HG03442 (cell line): ENCODE results near the gene DNAJC24.
"Not testable (repeated sequence)": the region's sequence is repeated elsewhere in the genome, so short reads cannot be mapped to it uniquely, and the experiment has no call there.

Experiments used
- ATAC-seq: cut with Tn5 transposase; IDR thresholded peaks from one replicate; pipeline ENCODE4 v1.9.1; 2021; ENCODE audit warnings: mild to moderate bottlenecking, moderate library complexity; ENCODE audit not compliant: unreplicated experiment

DNAJC24 gene, protein sequence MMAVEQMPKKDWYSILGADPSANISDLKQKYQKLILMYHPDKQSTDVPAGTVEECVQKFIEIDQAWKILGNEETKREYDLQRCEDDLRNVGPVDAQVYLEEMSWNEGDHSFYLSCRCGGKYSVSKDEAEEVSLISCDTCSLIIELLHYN

DNA sequence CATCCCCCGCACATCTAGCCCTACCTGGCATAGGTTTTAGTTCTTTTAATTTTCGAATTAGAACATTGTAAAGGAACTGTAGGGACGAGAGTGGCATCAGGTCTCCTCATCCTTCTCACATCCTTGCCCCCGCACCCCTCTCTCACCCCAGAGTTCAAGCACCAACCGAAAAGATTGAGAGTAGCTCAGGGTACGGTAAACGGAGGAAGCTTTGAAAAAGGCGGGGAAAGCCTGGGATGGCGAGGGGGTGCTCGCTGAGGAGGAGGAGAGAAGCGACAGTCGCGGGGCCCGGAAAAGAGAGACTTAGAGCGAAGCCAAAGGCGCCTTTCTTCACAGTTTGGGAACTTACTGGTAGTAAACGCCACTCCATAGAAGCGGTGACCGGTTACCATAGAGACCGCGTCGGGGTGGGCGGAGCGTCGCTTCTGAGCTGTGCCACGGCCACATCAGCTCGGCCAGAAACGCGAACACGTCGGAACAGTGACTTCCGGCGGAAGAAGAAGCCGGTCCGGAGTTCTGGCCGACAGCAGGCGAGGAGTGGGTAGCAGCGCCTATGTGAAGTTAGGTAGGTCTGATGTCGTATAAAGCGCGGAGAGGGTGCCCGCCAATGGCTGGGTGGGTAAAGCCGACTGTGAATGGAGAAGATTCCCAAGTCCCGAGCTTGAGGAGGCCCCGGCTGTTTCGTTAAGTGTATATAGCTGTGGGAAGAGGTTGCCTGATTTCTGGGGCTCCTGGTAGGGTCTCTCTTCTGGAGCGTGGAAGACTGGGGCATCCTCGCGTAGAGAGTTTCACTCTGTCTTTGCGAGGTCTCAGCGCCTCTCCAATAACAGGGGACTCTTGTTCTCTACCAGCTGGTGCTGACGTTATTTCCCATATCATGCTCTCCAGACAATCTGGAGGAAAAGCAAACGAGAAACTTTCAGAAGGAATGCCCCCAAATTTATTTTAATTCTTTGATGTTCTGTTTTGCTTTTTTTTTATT lies at the start of gene DNAJC24, which contains the start of gene DCDC1:
DNAJC24 (plus strand) TSS at position 513 of the 982 bp plus-strand sequence. CDS start 889 bp downstream, outside the sequence.
DCDC1 (minus strand) TSS at position 392 of the 982 bp plus-strand sequence. CDS start 41,459 bp downstream, outside the sequence.
- peak; percentile 99 for ATAC-seq

DNA sequence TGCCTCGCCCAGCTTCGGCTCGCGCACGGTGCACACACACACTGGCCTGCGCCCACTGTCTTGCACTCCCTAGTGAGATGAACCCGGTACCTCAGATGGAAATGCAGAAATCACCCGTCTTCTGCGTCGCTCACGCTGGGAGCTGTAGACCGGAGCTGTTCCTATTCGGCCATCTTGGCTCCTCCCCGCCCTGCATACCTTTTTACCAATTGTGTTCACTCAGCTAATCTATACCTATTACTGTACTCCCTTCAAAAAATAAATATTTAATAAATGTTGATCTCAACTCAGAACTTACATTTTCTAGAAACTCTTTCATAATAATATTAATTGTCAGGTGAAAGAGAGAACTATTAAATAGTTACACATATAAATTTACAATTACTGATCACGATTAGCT lies 48.2 kb upstream of the DNAJC24 start:
- ATAC-seq = not testable (repeated sequence)

DNA sequence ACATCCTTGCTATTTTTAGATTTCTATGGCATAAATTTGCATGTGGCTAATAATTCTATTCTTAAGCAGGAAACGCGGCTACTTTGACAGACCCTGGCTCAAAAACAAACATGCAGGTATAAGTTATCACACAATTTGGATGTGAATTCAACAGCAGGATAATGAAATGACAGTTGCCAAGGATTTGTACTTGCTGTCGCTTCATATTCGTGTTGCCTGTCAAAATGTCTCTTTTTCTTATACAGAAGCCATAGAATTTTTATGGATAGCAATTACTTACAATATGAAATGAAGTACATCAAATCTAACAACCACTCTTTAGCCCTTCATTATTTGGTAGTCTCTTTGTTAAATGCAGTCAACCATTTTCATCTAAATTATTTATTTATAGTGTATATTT lies 46.5 kb upstream of the DNAJC24 start:
- ATAC-seq = no peak

DNA sequence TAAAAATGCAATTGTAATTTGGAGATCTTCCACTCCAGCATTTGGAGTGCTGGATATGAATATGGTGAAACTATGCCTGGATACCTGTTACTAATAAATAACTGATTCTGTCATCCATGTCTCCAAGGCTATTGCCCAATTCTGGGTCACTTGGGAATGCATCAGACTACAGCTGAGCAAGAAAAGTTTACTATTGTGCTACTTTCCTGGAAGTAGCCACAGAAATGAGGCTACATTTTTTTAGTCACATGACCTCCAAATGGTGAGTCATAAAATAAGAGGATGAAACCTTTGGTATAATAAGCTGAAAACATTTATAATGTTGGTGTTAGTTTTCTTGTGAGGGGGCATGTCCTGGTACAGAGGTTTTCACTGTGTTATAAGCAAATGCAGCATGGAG lies 44.5 kb upstream of the DNAJC24 start:
- no peak for ATAC-seq

DNA sequence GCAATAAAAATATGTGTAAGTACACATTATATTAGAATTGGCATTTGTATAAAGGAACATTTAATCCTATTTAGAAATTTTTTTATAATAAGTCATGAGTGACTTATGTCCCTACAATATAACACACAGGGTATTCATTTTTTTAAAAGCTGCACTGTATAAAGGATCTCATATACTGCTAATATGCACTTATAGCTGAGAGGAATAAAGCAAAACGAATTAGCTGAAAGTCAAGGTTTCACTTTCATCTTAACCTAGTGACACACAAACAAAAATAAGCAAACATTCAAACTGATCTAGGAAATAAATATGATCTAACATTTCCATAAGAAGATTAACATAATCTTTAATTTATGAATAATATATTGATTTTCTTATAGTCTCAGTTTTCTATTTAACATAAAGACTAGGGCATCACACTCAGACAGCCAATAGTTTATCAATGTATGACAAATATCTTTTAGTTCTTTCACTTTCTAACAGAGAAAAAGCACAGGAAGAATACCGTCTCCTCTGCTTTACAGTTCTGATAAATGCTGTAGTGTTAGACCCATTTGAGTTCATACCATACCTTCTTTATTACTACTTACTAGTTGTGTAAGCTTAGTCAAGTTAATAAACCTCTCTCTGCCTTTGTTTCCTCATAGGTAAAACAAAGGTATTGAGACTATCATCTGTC lies 43.1 kb upstream of the DNAJC24 start:
- ATAC-seq = no peak

DNA sequence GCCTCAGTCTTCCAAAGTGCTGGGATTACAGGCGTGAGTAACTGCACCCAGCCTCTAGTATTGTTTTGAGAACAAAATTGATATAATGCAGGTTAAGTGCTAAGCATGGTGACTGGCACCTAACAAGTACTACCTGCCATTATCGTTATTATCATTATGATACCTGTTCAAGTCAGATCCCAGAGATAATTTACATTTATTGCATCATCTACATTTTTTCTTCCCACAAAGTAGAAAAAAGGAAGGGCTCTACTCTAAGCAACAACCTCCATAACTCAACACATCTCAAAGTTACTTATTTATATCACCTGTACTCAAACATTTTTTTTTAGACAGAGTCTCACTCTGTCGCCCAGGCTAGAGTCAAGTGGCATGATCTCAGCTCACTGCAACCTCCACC lies 42.2 kb upstream of the DNAJC24 start:
- ATAC-seq = no peak

DNA sequence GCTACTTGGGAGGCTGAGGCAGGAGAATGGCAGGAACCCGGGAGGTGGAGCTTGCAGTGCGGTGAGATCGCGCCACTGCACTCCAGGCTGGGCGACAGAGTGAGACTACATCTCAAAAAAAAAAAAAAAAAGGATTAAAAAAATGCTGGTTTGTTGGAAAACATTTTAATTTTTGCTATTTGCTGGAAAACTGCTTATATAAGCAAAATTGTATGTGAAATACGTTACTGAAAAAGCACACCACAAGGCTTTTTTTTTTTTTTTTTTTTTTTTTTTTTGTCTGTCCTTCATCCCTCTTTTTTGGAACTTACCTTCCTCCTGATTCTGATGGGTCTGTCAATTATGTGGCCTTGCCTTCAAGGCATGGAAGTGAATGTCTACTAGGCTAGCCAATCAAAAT lies 41.0 kb upstream of the DNAJC24 start:
- no peak for ATAC-seq

DNA sequence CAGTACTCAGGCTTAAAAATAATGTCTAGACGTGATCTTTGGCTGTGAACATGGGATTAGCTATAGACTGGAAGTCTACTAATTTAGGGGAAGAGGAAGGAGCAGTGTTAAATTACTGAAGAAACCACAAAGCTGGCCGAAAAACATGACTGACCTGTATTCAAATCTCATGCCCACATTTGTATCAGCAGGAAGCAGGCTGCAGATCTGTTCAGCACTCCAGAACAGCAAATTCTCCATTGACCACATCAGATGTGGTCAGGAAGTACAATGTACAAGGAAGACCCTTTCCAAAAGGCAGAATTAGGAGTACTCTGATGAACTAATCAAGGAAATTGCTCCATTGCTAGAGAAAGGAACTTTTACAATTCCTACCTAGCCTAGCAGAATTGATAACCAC lies 31.9 kb upstream of the DNAJC24 start:
- ATAC-seq = no peak

DNA sequence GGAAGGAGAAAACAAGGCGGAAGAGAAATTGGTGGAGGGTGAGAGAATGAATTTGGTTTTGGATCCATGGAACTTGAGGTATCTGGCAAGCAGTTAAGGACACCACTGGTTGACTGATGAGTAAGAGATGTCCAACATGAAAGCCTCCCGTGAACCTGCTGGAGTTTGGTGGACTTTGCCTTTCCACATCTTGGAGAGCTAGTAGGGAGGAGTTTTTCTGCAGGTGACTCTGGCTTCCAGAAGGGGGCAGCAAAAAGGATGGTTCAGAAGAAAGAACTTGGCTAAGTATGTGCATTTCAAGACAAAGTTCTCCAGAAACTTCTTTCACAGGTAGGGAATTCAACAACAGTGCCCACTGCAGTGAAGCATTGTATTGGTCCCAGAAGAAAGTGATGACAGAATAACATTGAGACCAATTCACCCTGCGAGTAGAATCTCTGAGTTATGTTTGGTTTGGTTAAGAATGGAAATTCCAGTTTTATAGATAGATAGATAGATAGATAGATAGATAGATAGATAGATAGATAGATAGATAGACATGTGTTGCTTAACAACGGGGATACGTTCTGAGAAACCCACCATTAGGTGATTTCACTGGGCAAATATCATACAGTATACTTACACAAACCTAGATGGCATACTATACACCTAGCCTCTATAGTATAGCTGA lies 28.6 kb upstream of the DNAJC24 start:
- no peak for ATAC-seq

DNA sequence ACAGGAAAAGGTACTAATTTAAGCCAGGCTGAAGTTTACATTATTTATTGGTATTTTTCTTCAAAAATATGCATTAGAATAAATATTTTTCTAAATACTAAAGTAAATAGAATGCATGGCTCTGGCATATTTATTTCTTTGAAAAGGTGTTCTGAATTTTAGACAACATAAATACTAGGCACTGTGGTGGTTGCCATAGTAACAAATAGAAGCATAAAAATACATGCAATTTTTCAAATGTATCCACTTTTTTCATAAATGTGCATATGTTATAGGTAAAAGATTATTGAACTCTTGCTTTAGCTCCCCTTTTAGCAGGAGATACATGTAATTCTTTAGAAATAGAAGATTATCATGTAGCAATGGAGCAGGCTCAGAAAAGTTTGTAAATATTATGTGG lies 18.5 kb upstream of the DNAJC24 start:
- no peak for ATAC-seq

DNA sequence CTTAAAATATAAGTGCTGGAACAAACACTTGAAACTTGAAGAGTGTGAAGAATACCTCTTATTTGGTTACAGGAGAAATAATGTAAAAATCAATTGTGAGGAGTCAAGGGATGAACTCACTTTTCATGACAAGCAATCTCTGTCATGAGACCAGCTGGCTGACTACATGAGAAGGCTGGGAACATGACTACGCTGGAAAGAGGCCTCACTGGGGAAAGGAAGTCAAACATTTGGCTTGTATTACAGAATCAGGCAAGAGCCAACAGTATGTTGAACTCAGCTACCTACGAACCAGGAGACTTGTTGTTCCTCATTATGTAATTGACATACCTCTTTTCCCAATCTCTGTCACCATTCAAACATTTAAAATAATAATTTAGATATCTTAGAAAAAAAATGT lies 14.5 kb upstream of the DNAJC24 start:
- no peak for ATAC-seq

DNA sequence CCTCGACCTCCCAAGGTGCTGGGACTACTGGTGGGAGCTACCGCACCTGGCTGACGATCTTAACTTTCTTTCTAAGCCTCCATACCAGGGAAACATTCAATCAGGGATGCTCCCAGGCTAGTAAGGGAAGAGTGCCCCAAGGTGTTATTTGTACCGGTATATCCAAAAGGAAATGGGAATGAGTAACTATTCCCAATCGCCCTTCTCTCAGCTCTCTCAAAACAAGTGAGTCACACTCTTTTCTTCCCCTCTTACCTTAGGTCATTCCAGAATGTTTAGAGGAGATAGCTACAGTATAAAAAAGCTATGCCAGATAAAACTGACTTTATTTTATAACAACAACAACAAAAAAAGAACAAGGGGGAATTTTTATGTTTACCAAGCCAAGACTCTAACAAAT lies 13.8 kb upstream of the DNAJC24 start:
- ATAC-seq = no peak

DNA sequence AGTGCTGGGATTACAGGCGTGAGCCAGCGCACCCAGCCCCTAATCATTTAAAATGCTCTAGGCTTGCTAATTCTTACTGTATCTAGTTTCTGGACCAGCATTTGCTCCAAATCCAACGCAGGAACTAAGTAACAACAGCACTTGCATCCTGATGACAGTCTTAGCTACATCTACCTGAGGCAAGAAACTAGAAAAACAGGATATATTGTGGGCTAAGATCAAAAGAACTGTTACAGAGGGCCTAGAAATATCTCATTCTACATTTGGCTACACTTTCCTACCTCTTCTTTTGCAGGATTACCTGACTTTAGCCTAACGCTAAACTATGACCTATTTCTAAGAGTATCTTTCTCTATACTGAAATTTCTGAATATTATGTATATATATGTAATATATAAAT lies 7.9 kb upstream of the DNAJC24 start:
- ATAC-seq = no peak

DNA sequence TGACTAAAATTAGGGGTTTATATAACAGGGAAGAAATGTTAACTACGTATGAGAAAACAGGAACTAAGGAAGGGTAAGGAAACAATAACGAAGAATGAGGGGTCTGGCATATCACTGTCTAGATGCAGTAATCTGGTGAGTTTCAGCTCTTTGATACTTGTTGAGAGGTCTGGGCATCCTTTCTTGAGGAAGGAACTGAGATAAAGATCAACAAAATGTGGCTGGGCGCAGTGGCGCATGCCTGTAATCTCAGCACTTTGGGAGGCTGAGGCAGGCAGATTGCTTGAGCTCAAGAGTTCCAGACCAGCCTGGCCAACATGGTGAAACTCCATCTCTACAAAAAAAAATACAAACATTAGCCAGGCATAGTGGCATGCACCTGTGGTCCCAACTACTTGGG lies 2.9 kb upstream of the DNAJC24 start:
- no peak for ATAC-seq

DNA sequence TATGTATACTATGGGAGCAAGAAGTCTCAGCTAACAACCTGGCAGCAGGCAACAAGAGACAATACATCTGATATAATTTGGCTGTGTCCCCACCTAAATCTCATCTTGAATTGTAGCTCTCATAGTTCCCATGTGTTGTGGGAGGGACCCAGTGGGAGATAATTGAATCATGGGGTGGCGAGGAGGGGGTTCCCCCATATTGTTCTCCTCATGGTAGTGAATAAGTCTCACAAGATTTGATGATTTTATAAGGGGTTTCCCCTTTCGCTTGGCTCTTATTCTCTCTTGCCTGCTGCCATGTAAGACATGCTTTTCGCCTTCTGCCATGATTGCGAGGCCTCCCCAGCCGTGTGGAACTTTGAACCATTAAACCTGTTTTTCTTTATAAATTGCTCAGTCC lies 6.2 kb downstream of the DNAJC24 start:
- ATAC-seq = no peak

DNA sequence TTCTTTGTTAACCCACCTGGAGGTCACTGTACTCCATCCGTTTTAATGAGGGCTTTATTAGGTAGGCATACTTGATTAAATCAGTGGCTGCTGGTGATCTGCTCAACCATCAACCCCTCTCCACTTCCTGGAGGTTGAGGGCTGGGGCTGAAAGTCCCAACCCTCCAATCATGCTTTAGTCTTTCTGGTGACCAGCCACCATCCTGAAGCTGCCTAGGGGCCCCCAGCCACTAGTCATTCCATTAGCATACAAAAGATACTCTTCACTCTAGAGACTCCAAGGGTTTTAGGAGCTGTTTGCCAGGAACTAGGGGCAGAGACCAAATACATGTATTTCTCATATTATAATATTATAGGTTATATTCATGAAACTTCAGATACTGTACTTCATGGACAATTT lies 13.5 kb downstream of the DNAJC24 start:
- no peak for ATAC-seq

DNA sequence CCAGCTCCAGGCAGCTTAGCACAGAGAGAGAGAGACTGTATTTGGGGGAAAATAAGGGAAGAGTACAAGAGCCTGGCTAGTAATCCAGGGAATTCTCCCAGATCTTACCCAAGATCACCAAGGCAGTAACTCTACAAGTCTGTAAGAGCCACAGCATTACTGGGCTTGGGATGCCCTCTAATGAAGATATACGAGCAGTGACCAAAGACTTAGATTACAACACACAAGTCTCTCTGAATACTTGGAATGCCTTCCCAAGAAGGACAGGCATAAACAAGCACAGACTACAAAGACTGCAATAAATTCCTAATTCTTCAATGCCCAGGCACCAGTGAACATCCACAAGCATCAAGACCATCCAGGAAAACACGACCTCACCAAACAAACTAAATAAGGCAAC lies 17.7 kb downstream of the DNAJC24 start:
- no peak for ATAC-seq

DNA sequence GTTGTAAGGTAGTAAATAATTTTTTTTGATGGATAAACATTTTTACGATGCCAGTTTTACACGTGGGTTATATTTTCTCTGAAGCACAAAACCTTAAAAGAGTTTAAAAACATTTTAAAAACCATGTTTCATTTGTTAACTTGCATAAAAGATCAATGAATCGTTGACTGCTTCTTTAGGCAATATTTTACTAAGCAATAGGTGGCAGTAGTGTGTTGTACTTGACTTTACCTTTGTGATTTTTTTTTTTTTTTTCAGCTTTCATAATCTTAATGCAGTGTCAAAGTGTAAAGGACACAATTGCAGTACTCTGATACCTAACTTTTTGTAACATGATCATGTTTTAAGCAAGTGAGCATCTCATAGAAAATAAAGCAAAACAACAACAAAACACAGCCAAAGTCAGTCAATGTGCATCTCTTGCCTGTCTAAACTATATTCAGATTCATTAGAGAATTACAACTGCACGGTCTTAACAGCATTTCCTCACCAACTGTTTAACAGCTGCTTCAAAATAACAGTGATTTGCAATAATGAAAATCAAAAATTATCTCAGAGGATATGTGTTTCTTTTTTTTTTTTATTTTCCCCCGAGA lies 27.7 kb downstream of the DNAJC24 start:
- no peak for ATAC-seq

DNA sequence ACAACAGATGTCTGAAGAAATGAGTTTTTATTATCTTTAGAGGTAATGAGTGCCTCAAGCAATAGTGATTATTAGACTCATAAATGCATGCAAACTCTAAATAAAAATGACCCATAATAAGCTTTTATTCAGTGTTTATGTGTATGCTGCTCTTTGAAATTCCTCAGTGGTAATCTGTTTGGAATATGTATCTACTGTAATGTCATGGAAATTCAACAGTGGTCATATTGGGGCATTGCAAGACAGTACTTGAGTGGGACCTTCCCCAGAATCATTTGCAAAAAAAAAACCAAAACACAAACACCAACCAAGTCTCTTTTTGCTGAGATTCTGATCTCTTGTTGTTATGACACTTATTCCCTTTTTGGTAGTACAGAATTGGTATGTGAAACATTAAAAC lies 35.0 kb downstream of the DNAJC24 start:
- no peak for ATAC-seq

DNA sequence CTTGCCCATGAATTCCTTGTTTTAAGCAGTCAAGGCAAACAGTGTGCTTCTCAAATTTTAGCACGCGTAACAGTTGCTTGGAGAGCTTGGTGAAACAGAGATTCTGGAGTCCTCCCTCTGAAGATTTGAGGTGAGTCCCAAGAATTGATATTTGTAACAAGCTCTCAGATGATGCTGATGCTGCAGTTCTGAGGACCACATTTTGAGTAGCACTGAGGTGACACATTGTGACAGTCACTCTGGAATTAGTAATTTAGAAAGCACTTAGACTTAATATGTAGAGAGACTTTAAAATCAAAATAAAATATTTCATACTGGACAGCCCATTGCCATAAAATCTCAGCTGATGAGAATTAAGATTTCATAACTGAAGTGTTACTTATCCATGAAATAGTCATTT lies 38.5 kb downstream of the DNAJC24 start:
- ATAC-seq = no peak

DNA sequence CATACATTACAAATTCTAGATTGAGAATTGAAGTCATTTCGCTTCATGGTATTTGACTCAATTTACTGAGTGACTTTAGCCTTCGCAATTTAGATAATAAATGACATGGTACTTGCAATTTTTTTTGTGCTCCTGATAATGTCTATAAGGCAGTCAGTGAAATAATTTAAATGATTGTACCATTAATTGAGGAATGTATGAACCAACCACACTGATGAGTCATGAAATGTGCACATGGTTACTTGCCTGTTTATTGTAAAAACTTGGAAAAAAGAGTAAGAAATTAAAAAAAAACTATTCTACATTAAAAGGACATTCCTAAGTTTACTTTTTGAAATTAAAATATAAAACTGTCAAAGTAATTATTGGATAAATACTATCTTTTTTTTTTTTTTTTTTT lies 43.3 kb downstream of the DNAJC24 start:
- no peak for ATAC-seq
